Calu3 (cell line): ENCODE results near the gene SELENOT. TPM values are rescaled to one million over a fixed set of nuclear protein-coding genes. Genes with fewer than 3 reads are reported as not detected.

ENCODE experiments used
- BruUV-seq: library from RNA; stranded (reverse); fragments of 400-500 nt; replicated peaks from 2 replicates; lab custom pipeline; 2021; lab: Mats Ljungman, UMichigan
- CTCF ChIA-PET: fragments of 300-600 bp; sonication (Branson Sonifier 250); formaldehyde crosslinking; loops from one replicate; lab custom pipeline; 2022; ENCODE audit warnings: antibody characterized with exemption; lab: Charles Lee
- DNase-seq: peaks from one replicate; pipeline ENCODE4 v3.0.0; 2022
- H3K27ac Mint-ChIP-seq: one replicate; pipeline ENCODE4 v1.8.0; 2022; ENCODE audit warnings: mixed read lengths; ENCODE audit not compliant: unreplicated experiment
- H3K27me3 Mint-ChIP-seq: one replicate; pipeline ENCODE4 v1.8.0; 2022; ENCODE audit warnings: mixed read lengths; ENCODE audit not compliant: unreplicated experiment
- H3K36me3 Mint-ChIP-seq: one replicate; pipeline ENCODE4 v1.8.0; 2022; ENCODE audit warnings: mild to moderate bottlenecking, moderate library complexity, mixed read lengths; ENCODE audit not compliant: insufficient read depth, unreplicated experiment
- H3K4me1 Mint-ChIP-seq: one replicate; pipeline ENCODE4 v1.8.0; 2022; ENCODE audit warnings: mild to moderate bottlenecking, low read depth, mixed read lengths; ENCODE audit not compliant: unreplicated experiment
- H3K4me3 Mint-ChIP-seq: one replicate; pipeline ENCODE4 v1.8.0; 2022; ENCODE audit warnings: mild to moderate bottlenecking, low read depth, moderate library complexity, mixed read lengths; ENCODE audit not compliant: unreplicated experiment
- H3K9me3 Mint-ChIP-seq: one replicate; pipeline ENCODE4 v1.8.0; 2022; ENCODE audit warnings: low read depth, mixed read lengths; ENCODE audit not compliant: unreplicated experiment
- intact Hi-C: fragments of 100-400 bp; cut with micrococcal nuclease; formaldehyde crosslinking; loops from one replicate; pipeline ENCODE4 v1.10.0; 2022; ENCODE audit not compliant: unreplicated experiment
- total RNA-seq: library from RNA; stranded (reverse); gene quantifications from 2 replicates; pipeline ENCODE4 v1.2.3, GENCODE V29; 2022
- TF ChIP-seq, protein P1 (sequence below): fragments of 200-600 bp; IDR thresholded peaks from one replicate; pipeline ENCODE4 v1.8.0; 2022; ENCODE audit warnings: antibody characterized with exemption; ENCODE audit not compliant: unreplicated experiment

The SELENOT gene
- total RNA-seq, 1 experiment from 2014 or later = 210 TPM

GRCh38 chr3:150635076-150635475 lies 32.0 kb downstream of the SELENOT start:
- TF ChIP-seq, protein P1, sequence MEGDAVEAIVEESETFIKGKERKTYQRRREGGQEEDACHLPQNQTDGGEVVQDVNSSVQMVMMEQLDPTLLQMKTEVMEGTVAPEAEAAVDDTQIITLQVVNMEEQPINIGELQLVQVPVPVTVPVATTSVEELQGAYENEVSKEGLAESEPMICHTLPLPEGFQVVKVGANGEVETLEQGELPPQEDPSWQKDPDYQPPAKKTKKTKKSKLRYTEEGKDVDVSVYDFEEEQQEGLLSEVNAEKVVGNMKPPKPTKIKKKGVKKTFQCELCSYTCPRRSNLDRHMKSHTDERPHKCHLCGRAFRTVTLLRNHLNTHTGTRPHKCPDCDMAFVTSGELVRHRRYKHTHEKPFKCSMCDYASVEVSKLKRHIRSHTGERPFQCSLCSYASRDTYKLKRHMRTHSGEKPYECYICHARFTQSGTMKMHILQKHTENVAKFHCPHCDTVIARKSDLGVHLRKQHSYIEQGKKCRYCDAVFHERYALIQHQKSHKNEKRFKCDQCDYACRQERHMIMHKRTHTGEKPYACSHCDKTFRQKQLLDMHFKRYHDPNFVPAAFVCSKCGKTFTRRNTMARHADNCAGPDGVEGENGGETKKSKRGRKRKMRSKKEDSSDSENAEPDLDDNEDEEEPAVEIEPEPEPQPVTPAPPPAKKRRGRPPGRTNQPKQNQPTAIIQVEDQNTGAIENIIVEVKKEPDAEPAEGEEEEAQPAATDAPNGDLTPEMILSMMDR = no peak
- intact Hi-C loops = no loop called here
- Mint-ChIP-seq H3K27ac (no peak overlapping the region), H3K36me3 (peaks cover 22% of the 10 kb centered on the region), H3K27me3 (no peaks in the 10 kb centered on the region), H3K9me3 (no peaks in the 10 kb centered on the region), H3K4me3 (no peak overlapping the region), H3K4me1 (no peaks in the 10 kb centered on the region)
- CTCF ChIA-PET = no interaction called here
- DNase-seq = no peak
- BruUV-seq = no TSS peak

DNA sequence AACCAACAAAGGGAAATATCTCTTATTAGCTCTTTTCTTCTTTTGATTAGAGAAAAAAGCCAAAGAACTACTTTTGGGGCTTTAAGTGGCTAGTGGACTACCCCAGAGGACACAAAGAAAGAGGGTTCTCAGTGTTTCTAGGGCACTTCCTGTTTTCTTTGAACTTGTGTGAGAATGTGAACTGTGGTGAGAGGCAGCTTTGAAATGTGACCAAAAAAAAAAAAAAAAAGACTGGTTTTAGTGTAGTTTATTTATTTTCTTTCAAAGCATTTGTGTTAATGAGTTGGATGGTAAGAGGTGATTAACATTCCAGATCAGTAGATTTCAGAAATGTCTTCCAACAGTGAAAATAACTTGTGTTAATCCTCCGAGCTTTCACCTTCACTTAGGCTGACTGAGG lies 32.4 kb downstream of the SELENOT start:
- TF ChIP-seq, protein P1 = no peak
- Mint-ChIP-seq H3K4me1 (no peaks in the 10 kb centered on the region), H3K9me3 (no peaks in the 10 kb centered on the region), H3K27ac (no peak overlapping the region), H3K27me3 (no peaks in the 10 kb centered on the region), H3K4me3 (no peak overlapping the region), H3K36me3 (peaks cover 19% of the 10 kb centered on the region)
- DNase-seq = no peak
- no TSS peak for BruUV-seq
- intact Hi-C loops = no loop called here
- CTCF ChIA-PET = no interaction called here

DNA sequence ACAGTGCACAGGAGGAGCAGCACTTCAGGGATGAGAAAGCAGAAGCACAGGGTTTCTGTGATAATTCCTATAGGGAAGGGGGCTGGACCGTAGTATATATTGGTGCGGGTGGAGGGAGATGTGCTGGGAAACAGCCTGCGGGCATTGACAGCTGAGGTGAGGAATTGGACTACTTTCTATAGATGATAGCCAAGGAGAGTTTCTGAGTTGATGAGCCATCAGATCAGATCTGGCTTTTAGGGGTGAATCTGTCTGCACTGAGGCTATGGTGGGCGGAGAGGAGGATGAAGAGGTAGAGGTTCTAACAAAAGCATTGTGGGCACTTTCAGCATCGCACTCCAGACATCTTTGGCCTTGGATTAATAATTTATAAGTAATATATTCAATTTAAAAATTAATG lies 33.1 kb downstream of the SELENOT start:
- no peak for DNase-seq
- Mint-ChIP-seq H3K4me1 (no peaks in the 10 kb centered on the region), H3K4me3 (no peak overlapping the region), H3K9me3 (no peaks in the 10 kb centered on the region), H3K27ac (no peak overlapping the region), H3K36me3 (peaks cover 15% of the 10 kb centered on the region), H3K27me3 (no peaks in the 10 kb centered on the region)
- TF ChIP-seq, protein P1 = no peak
- no TSS peak for BruUV-seq
- CTCF ChIA-PET = no interaction called here
- intact Hi-C loops = no loop called here

GRCh38 chr3:150639262-150639661 lies 36.1 kb downstream of the SELENOT start:
- TF ChIP-seq, protein P1 = no peak

More at GRCh38 chr3:150639262-150639661, 36.1 kb downstream of the SELENOT start:
- H3K9me3 Mint-ChIP-seq = no peaks in the 10 kb centered on the region
- CTCF ChIA-PET = no interaction called here
- H3K4me3 Mint-ChIP-seq = no peak overlapping the region
- H3K4me1 Mint-ChIP-seq = no peaks in the 10 kb centered on the region
- DNase-seq = peak; percentile 9
- BruUV-seq = no TSS peak
- H3K27ac Mint-ChIP-seq = no peak overlapping the region
- H3K27me3 Mint-ChIP-seq = no peaks in the 10 kb centered on the region
- intact Hi-C loops = no loop called here
- peaks cover 5% of the 10 kb centered on the region for H3K36me3 Mint-ChIP-seq
